Liver (tissue), 3 donors: Measurements from ENCODE around the gene ERBIN.

Experiments used
- ATF3 ChIP-seq: IDR thresholded peaks from 2 replicates; pipeline ENCODE4 v1.6.1; 2016; ENCODE audit warnings: antibody characterized with exemption
- EGR1 ChIP-seq, 2 donors: IDR thresholded peaks; 2 replicates each; pipeline ENCODE4 v1.6.1; 2016 to 2018; ENCODE audit warnings: antibody characterized with exemption in 2 of 2, low read depth in 2 of 2
- FOXA1 ChIP-seq: IDR thresholded peaks from 2 replicates; pipeline ENCODE4 v1.6.1; 2016; ENCODE audit warnings: antibody characterized with exemption
- GABPA ChIP-seq, 2 donors: IDR thresholded peaks in 1 of 2; conservative IDR thresholded peaks in 1 of 2; 2 replicates each; pipeline ENCODE4 v1.6.1; 2016; ENCODE audit warnings: antibody characterized with exemption in 2 of 2, mild to moderate bottlenecking in 1 of 2, moderate library complexity in 1 of 2
- HNF4G ChIP-seq: IDR thresholded peaks from 2 replicates; pipeline ENCODE4 v1.6.1; 2016; ENCODE audit warnings: antibody characterized with exemption
- MAX ChIP-seq: IDR thresholded peaks from 2 replicates; pipeline ENCODE4 v1.6.1; 2016; ENCODE audit warnings: antibody characterized with exemption
- RAD21 ChIP-seq, 2 donors: IDR thresholded peaks; 2 replicates each; pipeline ENCODE4 v1.6.1; 2016; ENCODE audit warnings: antibody characterized with exemption in 2 of 2, mild to moderate bottlenecking in 2 of 2
- REST ChIP-seq: IDR thresholded peaks from 2 replicates; pipeline ENCODE4 v1.6.1; 2016; ENCODE audit warnings: antibody characterized with exemption, mild to moderate bottlenecking
- TAF1 ChIP-seq: conservative IDR thresholded peaks from 2 replicates; pipeline ENCODE4 v1.6.1; 2016; ENCODE audit warnings: antibody characterized with exemption, mild to moderate bottlenecking
- YY1 ChIP-seq: IDR thresholded peaks from 2 replicates; pipeline ENCODE4 v1.6.1; 2016; ENCODE audit warnings: antibody characterized with exemption, mild to moderate bottlenecking
- TF ChIP-seq, protein P1 (sequence below): fragments of 150-350 bp; IDR thresholded peaks from 2 replicates; pipeline ENCODE4 v1.5.1; 2017; ENCODE audit warnings: improper control_type of control experiment, low read depth, low read length; ENCODE audit not compliant: missing input control
- donor health status: healthy.
- donor health status: healthy.

DNA sequence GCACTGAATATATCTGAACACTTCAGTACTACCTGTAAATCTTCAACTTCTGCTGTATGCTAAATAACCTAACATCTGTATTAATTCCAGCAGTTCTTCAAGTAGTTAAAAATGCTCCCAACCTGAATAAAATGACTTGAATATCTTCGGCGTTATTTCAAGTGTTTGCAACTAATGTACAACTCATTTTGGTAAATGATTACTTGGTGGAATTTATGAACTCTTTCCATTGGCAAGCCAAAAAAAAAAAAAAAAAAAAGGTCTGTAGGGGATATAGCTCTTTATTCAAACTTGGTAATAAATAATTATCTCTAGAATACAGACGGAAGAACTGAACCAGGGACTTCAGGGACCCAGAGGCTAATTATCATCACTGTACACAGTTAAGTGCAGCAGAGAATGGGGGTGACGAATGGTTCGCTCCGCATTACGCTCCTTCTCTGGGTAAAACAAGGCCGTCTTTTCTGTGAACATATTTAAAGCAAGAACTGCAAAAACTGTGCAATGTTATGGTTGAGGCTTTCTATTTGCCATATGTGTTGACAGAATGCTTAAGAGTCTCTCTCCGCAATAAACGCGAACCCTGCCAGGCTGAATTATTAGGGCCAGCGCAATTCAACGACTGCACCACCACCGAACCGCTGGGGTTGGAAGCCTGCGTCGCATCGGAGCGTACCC, 1.9 kb upstream of the ERBIN start:
- TF ChIP-seq, protein P1, sequence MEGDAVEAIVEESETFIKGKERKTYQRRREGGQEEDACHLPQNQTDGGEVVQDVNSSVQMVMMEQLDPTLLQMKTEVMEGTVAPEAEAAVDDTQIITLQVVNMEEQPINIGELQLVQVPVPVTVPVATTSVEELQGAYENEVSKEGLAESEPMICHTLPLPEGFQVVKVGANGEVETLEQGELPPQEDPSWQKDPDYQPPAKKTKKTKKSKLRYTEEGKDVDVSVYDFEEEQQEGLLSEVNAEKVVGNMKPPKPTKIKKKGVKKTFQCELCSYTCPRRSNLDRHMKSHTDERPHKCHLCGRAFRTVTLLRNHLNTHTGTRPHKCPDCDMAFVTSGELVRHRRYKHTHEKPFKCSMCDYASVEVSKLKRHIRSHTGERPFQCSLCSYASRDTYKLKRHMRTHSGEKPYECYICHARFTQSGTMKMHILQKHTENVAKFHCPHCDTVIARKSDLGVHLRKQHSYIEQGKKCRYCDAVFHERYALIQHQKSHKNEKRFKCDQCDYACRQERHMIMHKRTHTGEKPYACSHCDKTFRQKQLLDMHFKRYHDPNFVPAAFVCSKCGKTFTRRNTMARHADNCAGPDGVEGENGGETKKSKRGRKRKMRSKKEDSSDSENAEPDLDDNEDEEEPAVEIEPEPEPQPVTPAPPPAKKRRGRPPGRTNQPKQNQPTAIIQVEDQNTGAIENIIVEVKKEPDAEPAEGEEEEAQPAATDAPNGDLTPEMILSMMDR = no peak
- no peak for TF ChIP-seq REST
- no peak for TF ChIP-seq FOXA1
- TF ChIP-seq TAF1 = peak; percentile 7
- TF ChIP-seq GABPA (IDR thresholded peaks at IDR 0.05 in 1 of 2, conservative IDR thresholded peaks at IDR 0.05 in 1 of 2) = no peak
- TF ChIP-seq YY1 = no peak
- TF ChIP-seq MAX = no peak
- no peak for TF ChIP-seq RAD21 (IDR thresholded peaks at IDR 0.05)
- no peak for TF ChIP-seq EGR1 (IDR thresholded peaks at IDR 0.05; ENCODE audit: low read depth in 2 of 2)
- TF ChIP-seq ATF3 = no peak
- no peak for TF ChIP-seq HNF4G
